GM12891 (cell line): ENCODE results near the gene TRDN.

ENCODE experiments used
- DNase-seq: peaks from one replicate; pipeline ENCODE4 v3.0.0; 2011; ENCODE audit warnings: low spot score; ENCODE audit not compliant: insufficient read length
- FAIRE-seq: peaks from 2 replicates; lab custom pipeline; 2011; peaks lifted over from hg19 to GRCh38; lab: Jason Lieb, UNC
- PAX5 ChIP-seq: IDR thresholded peaks from 2 replicates; pipeline ENCODE4 v1.6.1; 2011; ENCODE audit warnings: low read length, moderate library complexity, mild to moderate bottlenecking; ENCODE audit not compliant: insufficient read depth, severe bottlenecking
- POLR2A ChIP-seq: IDR thresholded peaks from 2 replicates; pipeline ENCODE4 v1.6.1; 2011; ENCODE audit warnings: low read depth, low read length, control low read depth
- POLR2AphosphoS5 ChIP-seq: IDR thresholded peaks from 2 replicates; pipeline ENCODE4 v1.6.1; 2011; ENCODE audit warnings: low read depth, low read length, control low read depth
- POU2F2 ChIP-seq: IDR thresholded peaks from 2 replicates; pipeline ENCODE4 v1.6.1; 2011; ENCODE audit warnings: low read depth, mild to moderate bottlenecking, control low read depth, low read length, moderate library complexity
- SPI1 ChIP-seq: IDR thresholded peaks from 2 replicates; pipeline ENCODE4 v1.6.1; 2011; ENCODE audit warnings: low read depth, low read length, control low read depth
- TAF1 ChIP-seq: IDR thresholded peaks from 2 replicates; pipeline ENCODE4 v1.6.1; 2011; ENCODE audit warnings: low read depth, low read length, control low read depth

TRDN gene

GRCh38 chr6:123549476-123549875 lies 87.3 kb downstream of the TRDN start:
- DNase-seq (no peak), FAIRE-seq (no peak)
- TF ChIP-seq POU2F2: no peak
- no peak for TF ChIP-seq POLR2A
- TF ChIP-seq TAF1: no peak
- TF ChIP-seq POLR2AphosphoS5: no peak
- TF ChIP-seq SPI1: no peak
- no peak for TF ChIP-seq PAX5

GRCh38 chr6:123547216-123547978 lies 89.4 kb downstream of the TRDN start:
- no peak for DNase-seq
- no peak for TF ChIP-seq PAX5
- no peak for TF ChIP-seq POU2F2
- TF ChIP-seq POLR2AphosphoS5: no peak
- no peak for TF ChIP-seq SPI1
- no peak for TF ChIP-seq TAF1
- no peak for TF ChIP-seq POLR2A
- FAIRE-seq: no peak

- no peak for DNase-seq
- no peak for FAIRE-seq
- TF ChIP-seq POLR2AphosphoS5: no peak
- TF ChIP-seq PAX5: no peak
- TF ChIP-seq POLR2A: no peak
- TF ChIP-seq POU2F2: no peak
- no peak for TF ChIP-seq TAF1
- no peak for TF ChIP-seq SPI1
Observed at GRCh38 chr6:123546537-123546936, 90.2 kb downstream of the TRDN start.

DNA sequence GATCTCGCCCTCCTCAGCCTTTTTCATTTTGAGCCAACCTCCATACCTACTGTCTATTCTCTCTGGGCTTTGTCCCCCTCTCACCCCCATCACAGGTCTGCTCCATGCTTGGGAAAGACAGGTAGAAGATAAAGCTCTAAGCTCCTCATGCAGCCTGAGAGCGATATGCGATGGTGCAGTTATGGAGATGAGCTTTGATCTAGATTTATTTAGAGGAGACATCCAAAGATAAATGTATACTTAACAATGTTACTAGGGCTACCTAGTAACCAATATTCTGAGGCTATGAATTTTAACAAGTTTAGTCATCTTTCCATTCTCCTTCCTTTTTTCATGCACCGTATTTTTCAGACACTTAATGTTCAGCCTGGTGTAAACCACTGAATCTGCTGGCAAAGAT lies 95.3 kb downstream of the TRDN start:
- no peak for TF ChIP-seq SPI1
- no peak for FAIRE-seq
- DNase-seq: no peak

GRCh38 chr6:123533862-123534648 lies 102.7 kb downstream of the TRDN start:
- DNase-seq: no peak
- FAIRE-seq: no peak
- TF ChIP-seq TAF1: no peak
- TF ChIP-seq SPI1: no peak
- TF ChIP-seq POLR2AphosphoS5: no peak
- TF ChIP-seq POLR2A: no peak
- no peak for TF ChIP-seq POU2F2
- TF ChIP-seq PAX5: no peak

DNA sequence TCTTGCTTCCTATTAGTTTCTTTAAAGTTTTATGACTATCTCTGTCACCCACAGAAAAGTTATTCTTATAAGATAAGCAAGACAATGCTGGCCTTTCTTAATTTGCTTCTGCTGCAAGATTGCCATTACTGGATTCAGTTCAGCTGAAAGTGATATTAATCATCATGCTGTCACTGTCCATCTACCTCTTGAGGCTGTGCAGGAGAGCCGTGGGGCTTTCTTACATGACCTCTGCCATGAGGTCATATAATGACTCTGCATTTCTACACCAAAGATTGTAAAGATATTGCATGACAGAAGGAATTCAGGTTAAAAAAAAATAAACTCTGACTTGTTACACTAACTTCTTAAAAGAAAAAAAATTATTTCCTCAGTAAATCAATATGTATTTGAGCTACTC lies 106.9 kb downstream of the TRDN start:
- no peak for TF ChIP-seq TAF1
- no peak for TF ChIP-seq POU2F2
- TF ChIP-seq POLR2A: no peak
- TF ChIP-seq SPI1: no peak
- no peak for TF ChIP-seq PAX5
- TF ChIP-seq POLR2AphosphoS5: no peak
- DNase-seq (no peak), FAIRE-seq (no peak)

GRCh38 chr6:123529058-123529457 lies 107.7 kb downstream of the TRDN start:
- TF ChIP-seq TAF1: no peak
- no peak for TF ChIP-seq SPI1
- TF ChIP-seq POLR2A: no peak
- DNase-seq (no peak), FAIRE-seq (no peak)

DNA sequence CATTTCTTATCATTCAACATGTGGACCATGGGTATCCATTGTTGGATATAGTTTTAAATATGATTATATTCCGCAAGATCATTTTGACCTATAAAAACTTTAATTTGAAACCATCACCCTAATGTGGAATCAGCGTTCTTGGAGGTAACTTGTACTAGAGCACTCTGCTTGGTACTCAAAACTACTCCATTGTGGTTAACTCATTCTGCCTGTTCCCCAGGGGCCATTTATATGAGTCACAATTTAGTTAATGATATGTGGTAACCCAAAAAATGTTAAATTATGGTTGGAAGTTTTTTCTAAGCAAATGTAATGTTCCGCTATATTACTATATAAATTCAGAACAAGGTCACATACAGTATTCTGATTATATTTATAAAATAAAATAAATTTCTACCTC lies 109.3 kb downstream of the TRDN start:
- FAIRE-seq: no peak
- no peak for DNase-seq

DNA sequence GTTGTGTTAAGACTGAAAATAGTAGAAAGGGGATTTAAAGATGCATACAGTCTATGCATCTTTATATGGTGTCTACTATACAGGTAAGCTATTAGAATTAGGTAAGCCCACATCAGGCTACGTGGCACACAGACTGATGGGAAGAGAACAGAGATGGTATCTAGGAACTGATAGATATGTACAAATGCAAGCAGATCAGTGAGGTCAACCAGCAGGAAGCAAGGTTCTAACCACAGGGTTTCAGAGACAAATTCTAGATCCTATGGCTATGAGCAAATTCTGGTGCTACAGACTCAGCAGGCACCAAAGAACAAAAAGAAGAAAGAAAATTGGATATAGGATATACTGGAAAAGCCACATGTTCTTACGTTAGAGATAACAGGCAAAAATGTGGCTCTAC lies 110.6 kb downstream of the TRDN start:
- no peak for TF ChIP-seq TAF1
- no peak for TF ChIP-seq POU2F2
- no peak for TF ChIP-seq PAX5
- TF ChIP-seq POLR2AphosphoS5: no peak
- FAIRE-seq (no peak), DNase-seq (no peak)

More for the DNA sequence above, 109.3 kb downstream of the TRDN start:
- TF ChIP-seq POU2F2 (no peak), POLR2AphosphoS5 (no peak), POLR2A (no peak)

- FAIRE-seq: no peak
- TF ChIP-seq POLR2A (no peak), POLR2AphosphoS5 (no peak), PAX5 (no peak), SPI1 (no peak), POU2F2 (no peak), TAF1 (no peak)
Observed at GRCh38 chr6:123524781-123525180, 112.0 kb downstream of the TRDN start.

More at GRCh38 chr6:123524781-123525180, 112.0 kb downstream of the TRDN start:
- no peak for DNase-seq
